Lower leg skin (tissue), 4 donors: Measurements from ENCODE around the gene RNGTT. TPM values are rescaled to one million over a fixed set of nuclear protein-coding genes. Genes with fewer than 3 reads are reported as not detected.
"Not testable (repeated sequence)": the region's sequence is repeated elsewhere in the genome, so short reads cannot be mapped to it uniquely, and the experiment has no call there.

ENCODE experiments used
- DNase-seq, 2 donors: peaks; one replicate each; pipeline ENCODE4 v3.0.0-alpha.2; 2019; ENCODE audit warnings: low spot score in 2 of 2
- H3K4me3 ChIP-seq: fragments of 200-600 bp; sonication (generic); 2 replicates; pipeline ENCODE4 v1.5.1; 2017; ENCODE audit warnings: mild to moderate bottlenecking, low read depth; ENCODE audit not compliant: poor library complexity, severe bottlenecking
- CTCF ChIP-seq, 3 donors: fragments of 450-650 bp; IDR thresholded peaks; one replicate each; pipeline ENCODE4 v1.5.1; 2016; ENCODE audit warnings: antibody characterized with exemption in 3 of 3, mild to moderate bottlenecking in 3 of 3, moderate library complexity in 2 of 3
- POLR2A ChIP-seq, 2 donors: fragments of 450-650 bp; IDR thresholded peaks; one replicate each; pipeline ENCODE4 v1.6.1; 2016 to 2017; ENCODE audit warnings: antibody characterized with exemption in 2 of 2, mild to moderate bottlenecking in 1 of 2, moderate library complexity in 1 of 2
- WGBS, 2 donors: methylation state at CpG; one replicate each; pipeline ENCODE4 v1.1.5; 2018; 5-methylcytosine and 5-hydroxymethylcytosine counted together
- intact Hi-C: fragments of 100-400 bp; cut with DNase I; formaldehyde crosslinking; loops from one replicate; pipeline ENCODE4 v1.15.0; 2023; ENCODE audit warnings: low total_unique reads
- total RNA-seq, 4 donors: library from RNA; depleted of rRNA; stranded (reverse); fragments of >200 nt; gene quantifications; one replicate each; pipeline ENCODE4 v1.1.0, GENCODE V29; 2016

The RNGTT gene
- total RNA-seq, 4 donors from 2014 or later: 9.3 to 12.0 (median 11.1) TPM

GRCh38 chr6:88804701-88805100 is 158.7 kb downstream of the RNGTT start:
- TF ChIP-seq POLR2A (IDR thresholded peaks at IDR 0.05): no peak
- DNase-seq: no peak
- no peak overlapping the region for H3K4me3 ChIP-seq
- 93 to 94% methylated on average over 2 of the region's 2 CpGs for WGBS, 2 donors
- intact Hi-C loops: no loop called here

- no peak overlapping the region for H3K4me3 ChIP-seq
- intact Hi-C loops: no loop called here
- DNase-seq: no peak
- TF ChIP-seq POLR2A (IDR thresholded peaks at IDR 0.05) (no peak), CTCF (IDR thresholded peaks at IDR 0.05) (no peak)
These were observed 177.9 kb downstream of the RNGTT start for GRCh38 chr6:88785478-88785877.

- intact Hi-C loops: no loop called here
- H3K4me3 ChIP-seq: no peak overlapping the region
- TF ChIP-seq POLR2A (IDR thresholded peaks at IDR 0.05) (no peak), CTCF (IDR thresholded peaks at IDR 0.05) (peak in 1 of 3 donors; percentile 58)
- WGBS, 2 donors: 45 to 48% methylated on average over 5 of the region's 5 CpGs
- peak in 1 of 2 donors; percentile 15 for DNase-seq
These were observed 182.6 kb downstream of the RNGTT start for GRCh38 chr6:88780714-88781389.

GRCh38 chr6:88775866-88776571 is 187.4 kb downstream of the RNGTT start:
- TF ChIP-seq CTCF (IDR thresholded peaks at IDR 0.05) (no peak), POLR2A (IDR thresholded peaks at IDR 0.05) (no peak)
- DNase-seq: no peak
- WGBS, 2 donors: 89 to 95% methylated on average over 8 of the region's 8 CpGs
- H3K4me3 ChIP-seq: no peak overlapping the region
- intact Hi-C loops: loop anchor here (5.0 kb wide), 1 partner anchor 666 kb away; no protein-coding TSS in a partner anchor

- WGBS, 2 donors: 92% methylated on average over 2 of the region's 2 CpGs
- DNase-seq, intact Hi-C loops, H3K4me3 ChIP-seq: not testable (repeated sequence)
These were observed 195.3 kb downstream of the RNGTT start for GRCh38 chr6:88768114-88768513.

- DNase-seq: no peak
- TF ChIP-seq CTCF (IDR thresholded peaks at IDR 0.05) (no peak), POLR2A (IDR thresholded peaks at IDR 0.05) (no peak)
- WGBS, 2 donors: 88 to 97% methylated on average over 3 of the region's 3 CpGs
- intact Hi-C loops: no loop called here
- no peak overlapping the region for H3K4me3 ChIP-seq
These were observed 199.3 kb downstream of the RNGTT start for GRCh38 chr6:88764081-88764480.
